HG03108 (cell line): ENCODE measurements around the gene CLEC9A.

ENCODE experiments used
- ATAC-seq: cut with Tn5 transposase; IDR thresholded peaks from one replicate; pipeline ENCODE4 v1.9.1; 2021; ENCODE audit warnings: moderate library complexity; ENCODE audit not compliant: unreplicated experiment

CLEC9A gene

DNA sequence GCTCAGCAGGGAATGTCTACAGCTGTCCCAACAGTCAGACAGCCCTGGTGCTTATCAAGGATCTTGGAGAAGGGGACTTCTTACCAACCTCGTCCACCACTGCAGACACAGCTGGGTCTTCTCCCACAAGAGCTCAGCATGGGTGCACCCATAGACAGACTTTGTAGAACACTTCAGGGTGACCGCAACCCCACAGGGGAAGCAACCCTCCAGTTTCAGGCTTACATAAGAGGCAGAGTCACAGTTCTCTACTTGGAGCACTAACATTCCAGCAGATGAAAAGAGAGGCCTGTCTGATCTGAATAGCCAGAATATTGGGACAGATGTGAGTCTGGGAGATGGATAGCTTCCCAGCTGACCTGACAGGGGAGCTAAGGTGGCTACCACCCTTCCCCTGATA is 71.8 kb downstream of the CLEC9A start:
- ATAC-seq: no peak

DNA sequence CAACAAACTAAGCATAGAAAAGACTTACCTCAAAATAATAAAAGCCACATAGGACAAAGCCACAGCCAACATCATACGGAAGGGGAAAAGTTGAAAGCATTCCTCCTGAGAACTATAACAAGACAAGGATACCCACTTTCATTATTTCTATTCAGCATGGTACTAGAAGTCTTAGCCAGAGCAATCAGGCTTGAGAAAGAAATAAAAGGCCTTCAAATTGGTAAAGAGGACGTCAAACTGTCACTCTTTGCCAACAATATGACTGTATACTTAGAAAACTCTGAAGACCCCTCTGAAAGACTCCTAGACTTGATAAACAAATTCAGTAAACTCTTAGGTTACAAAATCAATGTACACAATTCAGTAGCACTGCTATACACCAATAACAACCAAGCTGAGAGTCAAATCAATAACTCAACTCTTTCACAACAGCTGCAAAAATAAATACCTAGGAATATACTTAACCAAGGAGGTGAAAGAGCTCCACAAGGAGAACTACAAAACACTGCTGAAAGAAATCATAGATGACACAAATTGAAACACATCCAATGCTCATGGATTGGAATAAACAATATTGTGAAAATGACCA is 79.9 kb downstream of the CLEC9A start:
- ATAC-seq: no peak

DNA sequence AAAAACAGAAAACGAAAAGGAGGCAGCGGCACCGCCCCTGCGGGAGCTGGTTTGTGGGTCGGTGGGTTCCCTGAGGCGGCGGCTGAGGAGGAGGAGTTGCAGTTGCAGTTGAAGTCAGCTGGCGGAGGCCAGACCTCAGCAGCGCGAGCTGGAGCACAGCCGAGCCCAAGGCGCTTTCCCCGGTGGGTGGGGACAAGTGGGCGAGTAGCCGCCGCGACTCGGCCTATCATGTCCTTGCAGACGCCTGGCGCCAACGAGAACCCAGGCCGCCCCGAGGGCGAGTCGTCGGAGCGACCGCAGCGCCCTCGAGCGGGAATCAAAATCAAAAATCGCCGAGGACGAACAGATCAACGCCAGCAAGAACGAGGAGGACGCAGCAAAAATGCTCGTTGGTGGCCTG is 81.0 kb downstream of the CLEC9A start:
- ATAC-seq: no peak

DNA sequence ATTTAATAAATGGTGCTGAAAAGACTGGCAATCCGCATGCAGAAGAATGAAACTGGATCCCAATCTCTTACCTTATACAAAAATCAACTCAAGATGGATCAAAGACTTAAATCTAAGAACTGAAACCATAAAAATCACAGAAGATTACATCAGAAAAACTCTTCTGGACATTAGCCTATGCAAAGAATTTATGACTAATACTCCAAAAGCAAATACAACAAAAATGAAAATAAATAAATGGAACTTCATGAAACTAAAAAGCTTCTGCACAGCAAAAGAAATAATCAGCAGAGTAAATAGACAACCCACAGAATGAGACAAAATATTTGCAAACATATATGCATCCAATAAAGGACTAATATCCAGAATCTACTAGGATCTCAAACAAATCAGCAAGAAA is 82.6 kb downstream of the CLEC9A start:
- no peak for ATAC-seq

DNA sequence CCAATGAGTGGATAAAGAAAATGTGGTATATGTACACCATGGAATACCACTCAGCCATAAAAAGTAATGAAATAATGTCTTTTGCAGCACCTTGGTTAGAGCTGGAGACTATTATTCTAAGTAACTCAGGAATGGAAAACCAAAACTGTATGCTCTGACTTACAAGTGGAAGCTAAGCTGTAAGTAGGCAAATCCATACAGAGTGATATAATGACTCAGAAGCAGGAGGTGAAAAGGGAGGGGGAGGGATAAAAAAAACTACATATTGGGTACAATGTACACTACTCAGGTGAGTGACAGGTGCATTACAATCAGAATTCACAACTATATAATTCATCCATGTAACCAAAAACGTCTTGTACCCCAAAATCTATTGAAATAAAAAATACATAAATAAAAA is 83.4 kb downstream of the CLEC9A start:
- ATAC-seq: no peak

DNA sequence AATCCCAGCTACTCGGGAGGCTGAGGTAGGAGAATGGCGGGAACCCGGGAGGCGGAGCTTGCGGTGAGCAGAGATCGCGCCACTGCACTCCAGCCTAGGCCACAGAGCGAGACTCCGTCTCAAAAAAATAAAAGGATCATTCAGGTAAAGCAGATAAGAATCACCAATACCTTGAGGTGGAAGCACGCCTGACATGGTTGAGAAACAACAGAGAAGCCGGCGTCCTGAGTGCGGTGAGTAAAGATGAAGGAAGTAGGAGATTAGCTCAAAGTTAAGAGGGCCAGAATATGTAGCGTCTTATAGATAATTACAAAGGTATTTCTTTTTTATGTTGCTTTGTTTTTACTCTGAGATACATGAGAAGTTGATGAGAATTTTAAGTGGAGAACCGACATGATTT is 84.8 kb downstream of the CLEC9A start:
- ATAC-seq: no peak
